Measurements from ENCODE around the gene ZNF749.

- TF ChIP-seq CTCF (conservative IDR thresholded peaks at IDR 0.05; ENCODE audit: low read depth, low read length) (peak; percentile 78), POLR2A (IDR thresholded peaks at IDR 0.05; ENCODE audit: low read depth, low read length) (no peak), RFX5 (IDR thresholded peaks at IDR 0.05; ENCODE audit: low read depth, low read length) (no peak), RAD21 (IDR thresholded peaks at IDR 0.05; ENCODE audit: low read length) (peak; percentile 46), BHLHE40 (IDR thresholded peaks at IDR 0.05; ENCODE audit: low read depth, low read length) (no peak)
Measured at GRCh38 chr19:57477191-57478008, 42.3 kb downstream of the ZNF749 start, which contains the start of gene ZNF772.

Data from IMR-90 (cell line).